HepG2 (cell line): ENCODE data around the gene OS9. TPM values are rescaled to one million over a fixed set of nuclear protein-coding genes. Genes with fewer than 3 reads are reported as not detected.

ENCODE experiments used
- ATAC-seq: fragments of 200-7000 bp; cut with Tn5 transposase; 3 replicates; pipeline ENCODE4 v1.9.1; 2020; ENCODE audit warnings: mild to moderate bottlenecking, moderate library complexity
- BruUV-seq: library from RNA; stranded (reverse); fragments of 400-500 nt; replicated peaks from 2 replicates; lab custom pipeline; 2021; lab: Mats Ljungman, UMichigan
- CTCF ChIA-PET: fragments of 300-600 bp; formaldehyde crosslinking; extraction: SDS; loops from one replicate; lab custom pipeline; 2021; ENCODE audit warnings: low total read pairs, inconsistent platforms, low intra/inter-chr PET ratio; lab: Yijun Ruan, JAX
- POLR2A ChIA-PET: fragments of 350-600 bp; sonication (Branson Sonifier 250); formaldehyde crosslinking; loops from one replicate; lab custom pipeline; 2020; ENCODE audit warnings: antibody characterized with exemption, inconsistent platforms; lab: Yijun Ruan, JAX
- DNase-seq: peaks from one replicate; pipeline ENCODE4 v3.0.0-alpha.2; 2015; ENCODE audit warnings: low spot score
- FAIRE-seq: peaks from 3 replicates; lab custom pipeline; 2011; peaks lifted over from hg19 to GRCh38; lab: Jason Lieb, UNC
- H2AFZ ChIP-seq: one replicate; pipeline ENCODE4 v1.6.1; 2011; ENCODE audit warnings: low read length, inconsistent platforms
- H3K27ac ChIP-seq: fragments of 300-600 bp; 3 replicates; pipeline ENCODE4 v1.8.0; 2011; ENCODE audit warnings: mixed run types, mild to moderate bottlenecking, mixed read lengths, low read length, inconsistent platforms; ENCODE audit not compliant: insufficient read depth; ENCODE audit errors: extremely low read length
- H3K27me3 ChIP-seq, 2 experiments: fragments of 200-600 bp in 1 of 2; 2 replicates in 1 of 2; 3 replicates in 1 of 2; pipeline versions ENCODE4 v1.6.0 to v1.8.0; 2011; ENCODE audit warnings: low read length in 2 of 2, mild to moderate bottlenecking in 2 of 2, moderate library complexity in 2 of 2, inconsistent platforms in 1 of 2; ENCODE audit not compliant: insufficient read depth in 2 of 2, control insufficient read depth in 1 of 2
- H3K36me3 ChIP-seq, 2 experiments: fragments of 200-600 bp in 1 of 2; replicated peaks in 1 of 2; 2 replicates in 1 of 2; 3 replicates in 1 of 2; pipeline versions ENCODE4 v1.5.1 to v1.8.0; 2011; ENCODE audit warnings: low read length in 2 of 2, inconsistent platforms in 1 of 2; ENCODE audit not compliant: insufficient read depth in 2 of 2, control insufficient read depth in 1 of 2
- H3K4me1 ChIP-seq: 2 replicates; pipeline ENCODE4 v1.5.1; 2012; ENCODE audit warnings: low read length, inconsistent platforms; ENCODE audit not compliant: insufficient read depth
- H3K4me2 ChIP-seq: 2 replicates; pipeline ENCODE4 v1.6.0; 2011; ENCODE audit warnings: low read depth, low read length, inconsistent platforms
- H3K4me3 ChIP-seq, 3 experiments: fragments of 200-600 bp in 1 of 3; sonication (generic), shearing (Covaris generic) in 1 of 3; replicated peaks in 1 of 3; 2 replicates each; pipeline ENCODE4 v1.5.1; 2011 to 2016; ENCODE audit warnings: low read length in 3 of 3, inconsistent platforms in 2 of 3, low read depth in 2 of 3, mild to moderate bottlenecking in 2 of 3, control low read depth in 1 of 3, mixed read lengths in 1 of 3; ENCODE audit not compliant: insufficient read depth in 1 of 3
- H3K79me2 ChIP-seq: one replicate; pipeline ENCODE4 v1.6.1; 2011; ENCODE audit warnings: low read length, inconsistent platforms; ENCODE audit not compliant: insufficient read depth
- H3K9ac ChIP-seq: 2 replicates; pipeline ENCODE4 v1.6.0; 2011; ENCODE audit warnings: mild to moderate bottlenecking, low read depth, low read length, inconsistent platforms; ENCODE audit not compliant: insufficient read depth
- H3K9me3 ChIP-seq: 2 replicates; pipeline ENCODE4 v1.5.1; 2012; ENCODE audit warnings: mild to moderate bottlenecking, low read length
- H4K20me1 ChIP-seq: 2 replicates; pipeline ENCODE4 v1.6.0; 2011; ENCODE audit warnings: inconsistent platforms, mild to moderate bottlenecking, low read length, moderate library complexity; ENCODE audit not compliant: insufficient read depth
- AKAP8 ChIP-seq: sonication (generic); formaldehyde crosslinking; IDR thresholded peaks from 2 replicates; pipeline ENCODE4 v1.5.1; 2020; ENCODE audit warnings: mild to moderate bottlenecking, missing genetic modification reagents
- CTCF ChIP-seq: sonication (generic); formaldehyde crosslinking; IDR thresholded peaks from 2 replicates; pipeline ENCODE4 v1.5.0; 2020; ENCODE audit warnings: mild to moderate bottlenecking, missing genetic modification reagents, moderate library complexity
- EHMT2 ChIP-seq: fragments of 200-600 bp; sonication (generic); IDR thresholded peaks from 2 replicates; pipeline ENCODE4 v1.7.0; 2017; ENCODE audit warnings: antibody characterized with exemption, low read depth, low read length, borderline replicate concordance
- ETV5 ChIP-seq: IDR thresholded peaks from 2 replicates; pipeline ENCODE4 v1.6.1; 2018; ENCODE audit warnings: missing biosample characterization, missing genetic modification reagents, inconsistent platforms, borderline replicate concordance
- HMG20B ChIP-seq: conservative IDR thresholded peaks from 2 replicates; pipeline ENCODE4 v1.6.1; 2016; ENCODE audit warnings: missing genetic modification reagents, missing compliant biosample characterization
- HNRNPL ChIP-seq: fragments of 200-400 bp; formaldehyde crosslinking; IDR thresholded peaks from 2 replicates; pipeline ENCODE4 v1.6.1; 2017; ENCODE audit warnings: mild to moderate bottlenecking, low read depth, low read length
- IKZF5 ChIP-seq: IDR thresholded peaks from 2 replicates; pipeline ENCODE4 v1.6.1; 2018; ENCODE audit warnings: missing genetic modification reagents, mild to moderate bottlenecking, missing compliant biosample characterization
- MYC ChIP-seq: sonication (generic); formaldehyde crosslinking; IDR thresholded peaks from 2 replicates; pipeline ENCODE4 v1.9.0; 2021; ENCODE audit warnings: missing genetic modification reagents, borderline replicate concordance
- PHF21A ChIP-seq: sonication (generic); formaldehyde crosslinking; IDR thresholded peaks from 2 replicates; pipeline ENCODE4 v1.5.0; 2020; ENCODE audit warnings: mild to moderate bottlenecking, missing genetic modification reagents
- TAF1 ChIP-seq: sonication (generic); formaldehyde crosslinking; IDR thresholded peaks from 2 replicates; pipeline ENCODE4 v1.4.0; 2020; ENCODE audit warnings: missing genetic modification reagents
- TOPORS ChIP-seq: sonication (generic); formaldehyde crosslinking; IDR thresholded peaks from 2 replicates; pipeline ENCODE4 v1.8.0; 2023; ENCODE audit warnings: mild to moderate bottlenecking, missing genetic modification reagents
- ZBTB33 ChIP-seq: sonication (generic); formaldehyde crosslinking; IDR thresholded peaks from 2 replicates; pipeline ENCODE4 v1.4.0; 2020; ENCODE audit warnings: missing genetic modification reagents
- ZNF274 ChIP-seq: sonication (generic); formaldehyde crosslinking; IDR thresholded peaks from 2 replicates; pipeline ENCODE4 v1.5.1; 2020; ENCODE audit warnings: mild to moderate bottlenecking, missing genetic modification reagents
- ZNF547 ChIP-seq: sonication (generic); formaldehyde crosslinking; IDR thresholded peaks from 2 replicates; pipeline ENCODE4 v1.5.1; 2020; ENCODE audit warnings: mild to moderate bottlenecking, missing genetic modification reagents
- ZNF598 ChIP-seq: sonication (generic); formaldehyde crosslinking; IDR thresholded peaks from 2 replicates; pipeline ENCODE4 v1.5.1; 2020; ENCODE audit warnings: mild to moderate bottlenecking, missing genetic modification reagents, borderline replicate concordance
- ZNF737 ChIP-seq: sonication (generic); formaldehyde crosslinking; IDR thresholded peaks from 2 replicates; pipeline ENCODE4 v1.5.0; 2020; ENCODE audit warnings: missing genetic modification reagents, mild to moderate bottlenecking, borderline replicate concordance
- WGBS: methylation state at CpG from one replicate; pipeline ENCODE4 v1.1.6; 2017; ENCODE audit warnings: low lambda C conversion rate; 5-methylcytosine and 5-hydroxymethylcytosine counted together
- in situ Hi-C: cut with HindIII; loops from 2 replicates; pipeline ENCODE4 v1.10.0; 2017; ENCODE audit warnings: low pct_unique_long_range_greater_than_20kb; ENCODE audit not compliant: extremely low pct_ligation_motif_present
- intact Hi-C: fragments of 100-400 bp; cut with micrococcal nuclease; formaldehyde crosslinking; loops from one replicate; pipeline ENCODE4 v1.10.0; 2022; ENCODE audit not compliant: unreplicated experiment
- polyA plus RNA-seq, 8 experiments: library from polyadenylated mRNA; depleted of rRNA in 3 of 8; stranded (reverse) in 7 of 8; unstranded in 1 of 8; fragments of >200 nt; fragmentation: Illumina TruSeq in 4 of 8; extraction: Trizol in 4 of 8; gene quantifications; 2 replicates each; pipeline versions ENCODE4 v1.2.1 to v1.2.3, GENCODE V29; 2011 to 2016; ENCODE audit warnings: low read depth in 4 of 8, missing spikeins in 1 of 8, mixed read lengths in 1 of 8; ENCODE audit not compliant: insufficient read depth in 1 of 8
- total RNA-seq, 5 experiments: library from RNA; depleted of rRNA; stranded (reverse); fragments of >200 nt; fragmentation: Illumina TruSeq; extraction: Trizol; gene quantifications; 2 replicates each; pipeline ENCODE4 v1.2.3, GENCODE V29; 2016; ENCODE audit warnings: low read depth in 1 of 5
- TF ChIP-seq, protein P1 (sequence below): sonication (generic); formaldehyde crosslinking; IDR thresholded peaks from 2 replicates; pipeline ENCODE4 v1.5.0; 2020; ENCODE audit warnings: missing genetic modification reagents, mild to moderate bottlenecking, borderline replicate concordance

Gene OS9
- total and polyA plus RNA-seq, 2 of the 13 experiments (the other 11 are each of a cell fraction or from before 2014, with no cell fraction given), result 156 to 206 TPM

DNA sequence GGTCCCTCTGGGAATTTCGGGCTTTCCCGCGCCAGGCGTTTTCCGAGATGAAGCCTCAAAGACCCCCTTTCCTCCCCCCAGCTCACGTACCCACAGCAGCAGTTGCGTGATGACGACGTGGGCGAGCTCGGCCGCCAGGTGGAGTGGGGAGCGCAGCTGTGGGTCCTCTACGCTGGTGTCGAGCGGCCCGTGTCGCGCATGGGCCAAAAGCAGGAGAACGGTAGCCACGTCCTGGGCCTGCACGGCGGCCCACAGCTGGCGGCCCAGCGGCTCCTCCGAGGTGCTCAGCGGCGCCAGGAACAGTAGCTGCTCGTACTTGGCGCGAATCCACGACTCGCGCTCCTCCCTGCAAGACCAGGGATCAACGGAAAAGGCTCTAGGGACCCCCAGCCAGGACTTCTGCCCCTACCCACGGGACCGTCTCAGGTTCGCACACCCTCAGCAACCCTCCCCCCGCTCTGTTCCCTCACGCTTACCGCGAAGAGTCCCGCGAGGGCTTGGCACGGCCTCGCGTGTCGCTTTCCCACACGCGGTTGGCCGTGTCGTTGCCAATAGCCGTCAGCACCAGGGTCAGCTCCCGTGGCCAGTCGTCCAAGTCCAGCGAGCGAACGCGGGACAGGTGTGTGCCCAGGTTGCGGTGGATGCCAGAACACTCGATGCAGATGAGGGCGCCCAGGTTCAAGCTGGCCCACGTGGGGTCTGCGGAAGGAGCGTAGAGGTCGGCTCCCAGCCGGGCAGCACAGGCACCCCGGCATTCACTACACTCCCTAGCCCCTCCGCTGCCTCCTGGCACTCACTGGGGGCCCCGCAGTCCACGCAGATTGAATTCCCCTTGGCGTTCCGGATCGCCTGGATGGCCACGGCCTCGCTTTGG lies 33.2 kb downstream of the OS9 start:
- CTCF ChIA-PET, result interaction anchor here (1.7 kb wide), 1 partner anchor 8 kb away, joined by 6 read pairs; no protein-coding TSS in a partner anchor
- Histone ChIP-seq H3K9ac (peak overlapping the region; percentile 52; the same call in 1 of the 2 replicates), H3K27ac (no peak overlapping the region), H2AFZ (no peak overlapping the region), H3K36me3 (no peaks in the 10 kb centered on the region), H4K20me1 (no peaks in the 10 kb centered on the region), H3K79me2 (no peaks in the 10 kb centered on the region), H3K9me3 (no peaks in the 10 kb centered on the region), H3K4me1 (0 out of 2 replicates have a peak, but pooled peaks cover 4% of the 10 kb centered on the region), H3K27me3 (peaks cover 2 to 26% of the 10 kb centered on the region in 2 experiments; a peak in 4 of 5 replicates), H3K4me2 (peak overlapping the region; percentile 98), H3K4me3 (peak overlapping the region; percentile 81 to 91 (median 89); a peak in 4 of 6 replicates)
- no TSS peak for BruUV-seq
- in situ Hi-C loops, result no loop called here
- ATAC-seq (no peak), FAIRE-seq (no peak), DNase-seq (no peak)
- POLR2A ChIA-PET, result interaction anchor here (0.5 to 2.1 kb wide), 4 partner anchors 18 to 216 kb away, joined by 3 to 23 read pairs (median 4); partner anchors contain the start of genes CTDSP2, EEF1AKMT3, METTL1 and TSPAN31
- 82% methylated on average over 49 of the region's 76 CpGs for WGBS
- intact Hi-C loops, result no loop called here
- TF ChIP-seq AKAP8 (CRISPR knock-in tag) (0 out of 2 replicates have a peak, but pooled peaks have one; percentile 6), IKZF5 (CRISPR knock-in tag) (no peak), ETV5 (CRISPR knock-in tag) (0 out of 2 replicates have a peak, but pooled peaks have one; percentile 2), TAF1 (0 out of 2 replicates have a peak, but pooled peaks have one; percentile 6), EHMT2 (peak; percentile 50; the same call in 1 of the 2 replicates), ZNF737 (CRISPR knock-in tag) (0 out of 2 replicates have a peak, but pooled peaks have one; percentile 28), HMG20B (CRISPR knock-in tag) (no peak), MYC (CRISPR knock-in tag) (peak; percentile 0; the same call in 1 of the 2 replicates), ZNF547 (0 out of 2 replicates have a peak, but pooled peaks have one; percentile 44), ZBTB33 (CRISPR knock-in tag) (peak; percentile 55), TOPORS (0 out of 2 replicates have a peak, but pooled peaks have one; percentile 2), ZNF598 (CRISPR knock-in tag) (0 out of 2 replicates have a peak, but pooled peaks have one; percentile 28), CTCF (CRISPR knock-in tag) (peak; percentile 12; the same call in 1 of the 2 replicates), HNRNPL (0 out of 2 replicates have a peak, but pooled peaks have one; percentile 17), ZNF274 (CRISPR knock-in tag) (0 out of 2 replicates have a peak, but pooled peaks have one; percentile 18), PHF21A (CRISPR knock-in tag) (no peak)
- TF ChIP-seq, protein P1, sequence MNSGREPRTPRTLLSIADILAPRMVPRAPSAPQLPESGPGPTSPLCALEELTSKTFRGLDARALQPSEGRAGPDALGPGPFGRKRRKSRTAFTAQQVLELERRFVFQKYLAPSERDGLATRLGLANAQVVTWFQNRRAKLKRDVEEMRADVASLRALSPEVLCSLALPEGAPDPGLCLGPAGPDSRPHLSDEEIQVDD (CRISPR knock-in tag), result no peak
